H1 (cell line): ENCODE data around the gene SPEF1. TPM values are rescaled to one million over a fixed set of nuclear protein-coding genes. Genes with fewer than 3 reads are reported as not detected.
A peak's percentile ranks its signal among the peaks of the same experiment; 100 is the strongest.

Experiments used
- CTCF ChIA-PET: fragments of 300-600 bp; sonication (Branson Sonifier 250); formaldehyde crosslinking; loops from one replicate; lab custom pipeline; 2021; ENCODE audit not compliant: partially characterized antibody; lab: Charles Lee
- POLR2A ChIA-PET: fragments of 300-600 bp; sonication (Branson Sonifier 250); formaldehyde crosslinking; loops from one replicate; lab custom pipeline; 2021; ENCODE audit warnings: inconsistent platforms; ENCODE audit not compliant: partially characterized antibody; lab: Charles Lee
- DNase-seq, 2 experiments: peaks; one replicate each; pipeline versions ENCODE4 v3.0.0 to v3.0.0-alpha.2; 2010 to 2022; ENCODE audit warnings: low spot score in 2 of 2, low read depth in 1 of 2, mixed read lengths in 1 of 2
- FAIRE-seq: peaks from 2 replicates; lab custom pipeline; 2011; peaks lifted over from hg19 to GRCh38; lab: Jason Lieb, UNC
- H2AFZ ChIP-seq: 2 replicates; pipeline ENCODE4 v1.8.1; 2012; ENCODE audit warnings: low read length, inconsistent platforms
- H2AK5ac ChIP-seq: 2 replicates; pipeline ENCODE4 v1.6.1; 2013; ENCODE audit warnings: low read depth, low read length
- H2BK120ac ChIP-seq: replicated peaks from 2 replicates; pipeline ENCODE3; 2013; ENCODE audit warnings: low read depth, low read length, inconsistent platforms
- H2BK12ac ChIP-seq: 2 replicates; pipeline ENCODE4 v1.6.1; 2013; ENCODE audit warnings: low read depth, low read length
- H2BK15ac ChIP-seq: 2 replicates; pipeline ENCODE4 v1.6.1; 2013; ENCODE audit warnings: low read length
- H2BK20ac ChIP-seq: 2 replicates; pipeline ENCODE4 v1.6.1; 2013; ENCODE audit warnings: low read length
- H2BK5ac ChIP-seq: 2 replicates; pipeline ENCODE4 v1.6.1; 2013; ENCODE audit warnings: low read depth, low read length
- H3K14ac ChIP-seq: 2 replicates; pipeline ENCODE4 v1.6.1; 2013; ENCODE audit warnings: inconsistent platforms; ENCODE audit not compliant: insufficient read length
- H3K18ac ChIP-seq: 2 replicates; pipeline ENCODE4 v1.6.1; 2013; ENCODE audit warnings: low read length; ENCODE audit errors: extremely low read depth
- H3K23ac ChIP-seq: 2 replicates; pipeline ENCODE4 v1.6.1; 2013; ENCODE audit warnings: inconsistent platforms; ENCODE audit not compliant: insufficient read length
- H3K23me2 ChIP-seq: 2 replicates; pipeline ENCODE4 v1.6.1; 2013; ENCODE audit warnings: low read depth, low read length
- H3K27ac ChIP-seq: 2 replicates; pipeline ENCODE4 v1.6.1; 2011; ENCODE audit warnings: low read depth, low read length, inconsistent platforms
- H3K27me3 ChIP-seq, 4 experiments: replicated peaks in 1 of 4; 1 replicate in 1 of 4; 2 replicates in 3 of 4; pipeline versions ENCODE4 v1.6.1 to v1.8.1; 2011 to 2013; ENCODE audit warnings: low read length in 3 of 4, mild to moderate bottlenecking in 3 of 4, inconsistent platforms in 2 of 4, mixed read lengths in 2 of 4, moderate library complexity in 1 of 4; ENCODE audit not compliant: control insufficient read depth in 3 of 4, insufficient read depth in 3 of 4; ENCODE audit errors: extremely low read depth in 1 of 4
- H3K36me3 ChIP-seq, 4 experiments: 2 replicates each; pipeline versions ENCODE4 v1.6.1 to v1.8.1; 2011 to 2013; ENCODE audit warnings: mild to moderate bottlenecking in 4 of 4, low read length in 3 of 4, moderate library complexity in 2 of 4, control low read depth in 1 of 4, inconsistent platforms in 1 of 4; ENCODE audit not compliant: insufficient read depth in 4 of 4, control insufficient read depth in 2 of 4
- H3K4ac ChIP-seq: replicated peaks from 2 replicates; pipeline ENCODE3; 2013; ENCODE audit warnings: low read length, low read depth, mixed read lengths, inconsistent platforms; ENCODE audit not compliant: insufficient read length
- H3K4me1 ChIP-seq, 4 experiments: replicated peaks in 1 of 4; 1 replicate in 1 of 4; 2 replicates in 3 of 4; pipeline versions ENCODE4 v1.6.1 to v1.8.1; 2011 to 2013; ENCODE audit warnings: low read length in 3 of 4, inconsistent platforms in 2 of 4, mixed read lengths in 1 of 4; ENCODE audit not compliant: insufficient read depth in 4 of 4, control insufficient read depth in 3 of 4
- H3K4me2 ChIP-seq, 2 experiments: 2 replicates each; pipeline versions ENCODE4 v1.6.1 to v1.8.1; 2011 to 2013; ENCODE audit warnings: low read depth in 2 of 2, low read length in 2 of 2, control low read depth in 1 of 2, inconsistent platforms in 1 of 2, mild to moderate bottlenecking in 1 of 2; ENCODE audit not compliant: insufficient read depth in 1 of 2
- H3K4me3 ChIP-seq, 4 experiments: fragments of 200-600, 300-600 bp in 1 of 4; sonication (generic), shearing (Covaris generic), sonication (Bioruptor Twin) in 1 of 4; 2 replicates each; pipeline versions ENCODE4 v1.5.1 to v1.8.1; 2011 to 2016; ENCODE audit warnings: low read length in 4 of 4, low read depth in 3 of 4, control low read depth in 2 of 4, inconsistent platforms in 2 of 4, mild to moderate bottlenecking in 2 of 4, mixed read lengths in 1 of 4, moderate library complexity in 1 of 4; ENCODE audit not compliant: insufficient read depth in 2 of 4; ENCODE audit errors: extremely low read depth in 1 of 4
- H3K56ac ChIP-seq: replicated peaks from 2 replicates; pipeline ENCODE3; 2013; ENCODE audit warnings: low read depth, mild to moderate bottlenecking, mixed read lengths, low read length, inconsistent platforms; ENCODE audit not compliant: insufficient read length
- H3K79me1 ChIP-seq: 2 replicates; pipeline ENCODE4 v1.6.1; 2013; ENCODE audit warnings: low read depth, low read length, control low read depth
- H3K79me2 ChIP-seq, 2 experiments: 2 replicates each; pipeline versions ENCODE4 v1.6.1 to v1.8.1; 2012 to 2013; ENCODE audit warnings: low read length in 2 of 2, mild to moderate bottlenecking in 2 of 2, inconsistent platforms in 1 of 2; ENCODE audit not compliant: insufficient read depth in 2 of 2, control insufficient read depth in 1 of 2
- H3K9ac ChIP-seq, 4 experiments: replicated peaks in 1 of 4; 1 replicate in 1 of 4; 2 replicates in 3 of 4; pipeline versions ENCODE4 v1.6.1 to v1.8.1; 2011 to 2013; ENCODE audit warnings: low read depth in 3 of 4, low read length in 3 of 4, control low read depth in 2 of 4, mild to moderate bottlenecking in 2 of 4, moderate library complexity in 2 of 4, inconsistent platforms in 1 of 4; ENCODE audit errors: extremely low read depth in 1 of 4
- H3K9me3 ChIP-seq, 2 experiments: 2 replicates each; pipeline versions ENCODE4 v1.6.1 to v1.8.1; 2012 to 2013; ENCODE audit warnings: mild to moderate bottlenecking in 2 of 2, moderate library complexity in 2 of 2, control low read depth in 1 of 2, inconsistent platforms in 1 of 2, low read depth in 1 of 2, low read length in 1 of 2, mixed read lengths in 1 of 2; ENCODE audit not compliant: insufficient read depth in 2 of 2
- H4K20me1 ChIP-seq, 2 experiments: replicated peaks in 1 of 2; 2 replicates each; pipeline versions ENCODE3 to v1.8.1; 2011 to 2013; ENCODE audit warnings: inconsistent platforms in 2 of 2, low read length in 2 of 2, mild to moderate bottlenecking in 1 of 2; ENCODE audit not compliant: insufficient read depth in 2 of 2, control insufficient read depth in 1 of 2
- H4K5ac ChIP-seq: 2 replicates; pipeline ENCODE4 v1.6.1; 2013; ENCODE audit warnings: low read length, low read depth, mixed read lengths, inconsistent platforms; ENCODE audit not compliant: insufficient read length
- H4K8ac ChIP-seq: 2 replicates; pipeline ENCODE4 v1.8.0; 2013; ENCODE audit warnings: mild to moderate bottlenecking, moderate library complexity, low read length, inconsistent platforms; ENCODE audit not compliant: insufficient read depth; ENCODE audit errors: extremely low read depth
- H4K91ac ChIP-seq: replicated peaks from 2 replicates; pipeline ENCODE3; 2013; ENCODE audit warnings: low read length, mixed read lengths, inconsistent platforms; ENCODE audit not compliant: insufficient read length
- BACH1 ChIP-seq: IDR thresholded peaks from 2 replicates; pipeline ENCODE4 v1.6.1; 2012; ENCODE audit warnings: low read length, improper control_type of control experiment
- CBX8 ChIP-seq: fragments of 300-800, 300-1000 bp; sonication (generic); IDR thresholded peaks from 2 replicates; pipeline ENCODE4 v1.7.1; 2016; ENCODE audit warnings: low read depth, low read length, borderline replicate concordance
- CHD2 ChIP-seq: IDR thresholded peaks from 2 replicates; pipeline ENCODE4 v1.6.1; 2012; ENCODE audit warnings: low read length, improper control_type of control experiment
- FOSL1 ChIP-seq: IDR thresholded peaks from 2 replicates; pipeline ENCODE4 v1.6.1; 2011; ENCODE audit warnings: mild to moderate bottlenecking, low read depth, low read length, moderate library complexity; ENCODE audit not compliant: insufficient read depth
- GABPA ChIP-seq: IDR thresholded peaks from 2 replicates; pipeline ENCODE4 v1.6.1; 2011; ENCODE audit warnings: mild to moderate bottlenecking, low read length, moderate library complexity, borderline replicate concordance; ENCODE audit not compliant: insufficient read depth
- GTF2F1 ChIP-seq: IDR thresholded peaks from 2 replicates; pipeline ENCODE4 v1.6.1; 2012; ENCODE audit warnings: low read depth, low read length, improper control_type of control experiment, borderline replicate concordance
- POLR2AphosphoS5 ChIP-seq: IDR thresholded peaks from 2 replicates; pipeline ENCODE4 v1.6.1; 2011; ENCODE audit warnings: low read depth, low read length
- RXRA ChIP-seq: IDR thresholded peaks from 2 replicates; pipeline ENCODE4 v1.6.1; 2011; ENCODE audit warnings: low read depth, mild to moderate bottlenecking, low read length, moderate library complexity; ENCODE audit not compliant: insufficient read depth
- SP2 ChIP-seq: IDR thresholded peaks from 2 replicates; pipeline ENCODE4 v1.6.1; 2012; ENCODE audit warnings: mild to moderate bottlenecking, low read length, inconsistent platforms
- TAF1 ChIP-seq: IDR thresholded peaks from 2 replicates; pipeline ENCODE4 v1.6.1; 2011; ENCODE audit warnings: mild to moderate bottlenecking, low read depth, low read length
- ZNF274 ChIP-seq: IDR thresholded peaks from 2 replicates; pipeline ENCODE4 v1.7.0; 2012; ENCODE audit warnings: low read length, borderline replicate concordance; ENCODE audit errors: extremely low read depth
- WGBS, 2 experiments: shearing (Covaris generic) in 1 of 2; methylation state at CpG; one replicate each; pipeline versions ENCODE4 v1.1.6 to v1.1.7; 2013 to 2015; ENCODE audit warnings: low lambda C conversion rate in 2 of 2, mixed read lengths in 2 of 2, inconsistent platforms in 1 of 2, low coverage in 1 of 2, missing lambda C conversion rate in 1 of 2; ENCODE audit not compliant: insufficient replicate concordance in 2 of 2, insufficient coverage in 1 of 2, insufficient read length in 1 of 2; ENCODE audit errors: extremely low coverage in 1 of 2, missing lambda C conversion rate in 1 of 2; 5-methylcytosine and 5-hydroxymethylcytosine counted together
- polyA plus RNA-seq, 7 experiments: library from polyadenylated mRNA; depleted of rRNA in 3 of 7; stranded (reverse) in 5 of 7; unstranded in 2 of 7; fragments of >200 nt in 5 of 7; fragments of 200-250 nt in 2 of 7; gene quantifications; 1 replicate in 5 of 7; 2 replicates in 1 of 7; 4 replicates in 1 of 7; pipeline versions ENCODE4 v1.2.1 to v1.2.3, GENCODE V29; 2011 to 2013; ENCODE audit warnings: missing spikeins in 2 of 7, mixed read lengths in 2 of 7
- total RNA-seq: library from RNA; stranded (reverse); fragmentation: NEBNext Ultra II Directional; extraction: Animal tissue kit (Norgen Biotek cat#: 25700); gene quantifications from 2 replicates; pipeline ENCODE4 v1.2.1, GENCODE V29; 2021
- TF ChIP-seq, protein P1 (sequence below): IDR thresholded peaks from 2 replicates; pipeline ENCODE4 v1.6.1; 2011; ENCODE audit warnings: low read length, improper control_type of control experiment

Gene SPEF1
- total and polyA plus RNA-seq, 2 of the 8 experiments (the other 6 are each of a cell fraction or from before 2014, with no cell fraction given) = 0.51 to 0.71 TPM

DNA sequence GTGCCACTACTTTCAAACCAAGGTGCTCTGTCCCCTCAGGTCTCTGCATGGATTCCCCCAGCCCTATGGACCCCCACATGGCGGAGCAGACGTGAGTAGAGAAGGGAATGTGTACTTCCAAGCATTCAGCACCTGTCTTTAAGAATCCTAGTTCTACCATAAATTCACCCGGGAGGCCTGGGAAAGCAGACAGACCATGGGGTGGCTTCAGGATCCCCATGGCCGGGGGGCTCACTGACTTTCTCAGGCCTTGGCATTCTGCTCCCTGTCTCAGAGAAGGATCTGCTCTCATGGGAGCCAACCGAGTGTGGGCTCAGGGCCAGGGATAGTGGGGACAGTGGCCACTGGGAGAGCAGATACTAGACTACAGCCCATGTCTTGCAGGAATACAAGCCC, 17.1 kb upstream of the SPEF1 start:
- peaks cover 4 to 22% (median 21%) of the 10 kb centered on the region in 4 experiments for H3K36me3 ChIP-seq
- H3K9ac ChIP-seq = no peak overlapping the region
- peaks cover 9% of the 10 kb centered on the region; the same call in 1 of the 2 replicates for H3K23me2 ChIP-seq
- H4K8ac ChIP-seq = no peak overlapping the region; the same call in 1 of the 2 replicates
- H4K91ac ChIP-seq = no peak overlapping the region
- no peak for DNase-seq
- no peak overlapping the region for H3K56ac ChIP-seq
- H3K9me3 ChIP-seq = no peaks in the 10 kb centered on the region
- H3K4me3 ChIP-seq = no peak overlapping the region
- H2BK120ac ChIP-seq = peak overlapping the region; percentile 60
- H4K20me1 ChIP-seq = peaks cover 3% of the 10 kb centered on the region in 2 experiments
- no peak overlapping the region for H2BK15ac ChIP-seq
- H3K79me2 ChIP-seq = no peaks in the 10 kb centered on the region; a peak in 1 of 4 replicates
- FAIRE-seq = no peak
- H2BK5ac ChIP-seq = 0 out of 2 replicates have a peak overlapping the region, but pooled peaks have one; percentile 83
- H3K14ac ChIP-seq = no peak overlapping the region
- no peak overlapping the region for H2AK5ac ChIP-seq
- H3K23ac ChIP-seq = no peak overlapping the region
- CTCF ChIA-PET = no interaction called here
- no peak overlapping the region for H2AFZ ChIP-seq
- WGBS, 2 experiments = 83% methylated on average over 5 of the region's 5 CpGs; no CpG with 5 or more reads in 1 of the 2 experiments
- H2BK12ac ChIP-seq = no peak overlapping the region
- no peak overlapping the region for H3K18ac ChIP-seq
- H3K27me3 ChIP-seq = peaks cover 0 to 3% (median 0%) of the 10 kb centered on the region in 4 experiments; a peak in 1 of 7 replicates
- no peak overlapping the region for H3K4ac ChIP-seq
- peak overlapping the region; percentile 15; the same call in 1 of the 2 replicates for H2BK20ac ChIP-seq
- H3K27ac ChIP-seq = no peak overlapping the region
- H3K4me1 ChIP-seq = peaks cover 5 to 35% (median 28%) of the 10 kb centered on the region in 4 experiments
- no peak overlapping the region for H4K5ac ChIP-seq
- POLR2A ChIA-PET = interaction anchor here (1.9 to 2.9 kb wide), 3 partner anchors 12 to 90 kb away, joined by 10 to 14 read pairs (median 13); partner anchors contain the start of genes CENPB and PANK2
- H3K4me2 ChIP-seq = no peak overlapping the region; a peak in 1 of 4 replicates
- H3K79me1 ChIP-seq = no peaks in the 10 kb centered on the region; the same call in 1 of the 2 replicates
- TF ChIP-seq, protein P1, sequence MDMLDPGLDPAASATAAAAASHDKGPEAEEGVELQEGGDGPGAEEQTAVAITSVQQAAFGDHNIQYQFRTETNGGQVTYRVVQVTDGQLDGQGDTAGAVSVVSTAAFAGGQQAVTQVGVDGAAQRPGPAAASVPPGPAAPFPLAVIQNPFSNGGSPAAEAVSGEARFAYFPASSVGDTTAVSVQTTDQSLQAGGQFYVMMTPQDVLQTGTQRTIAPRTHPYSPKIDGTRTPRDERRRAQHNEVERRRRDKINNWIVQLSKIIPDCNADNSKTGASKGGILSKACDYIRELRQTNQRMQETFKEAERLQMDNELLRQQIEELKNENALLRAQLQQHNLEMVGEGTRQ = no peak
- TF ChIP-seq TAF1 (no peak), BACH1 (no peak), POLR2AphosphoS5 (no peak), ZNF274 (no peak), CHD2 (no peak), GTF2F1 (no peak), CBX8 (no peak), SP2 (no peak), GABPA (no peak), RXRA (no peak), FOSL1 (no peak)
